Astrocyte (in vitro differentiated cells and primary cell): ENCODE results near the gene POP5. TPM values are rescaled to one million over a fixed set of nuclear protein-coding genes. Genes with fewer than 3 reads are reported as not detected.
A peak's percentile ranks its signal among the peaks of the same experiment; 100 is the strongest.

ENCODE experiments used
- DNase-seq: peaks from one replicate; pipeline ENCODE4 v3.0.0-alpha.2; 2010; ENCODE audit warnings: low read depth
- FAIRE-seq: peaks from 2 replicates; lab custom pipeline; 2011; peaks lifted over from hg19 to GRCh38; lab: Jason Lieb, UNC
- H2AFZ ChIP-seq: 2 replicates; pipeline ENCODE4 v1.6.0; 2012; ENCODE audit warnings: low read depth, low read length, inconsistent platforms
- H3K27ac ChIP-seq: 2 replicates; pipeline ENCODE4 v1.5.1; 2011; ENCODE audit warnings: low read depth, low read length, inconsistent platforms
- H3K27me3 ChIP-seq: 2 replicates; pipeline ENCODE4 v1.6.0; 2011; ENCODE audit warnings: low read length, inconsistent platforms; ENCODE audit not compliant: insufficient read depth
- H3K36me3 ChIP-seq: 2 replicates; pipeline ENCODE4 v1.5.1; 2011; ENCODE audit warnings: low read length, inconsistent platforms; ENCODE audit not compliant: insufficient read depth
- H3K4me1 ChIP-seq: 2 replicates; pipeline ENCODE4 v1.5.1; 2011; ENCODE audit warnings: low read length, inconsistent platforms; ENCODE audit not compliant: insufficient read depth
- H3K4me2 ChIP-seq: 2 replicates; pipeline ENCODE4 v1.6.0; 2012; ENCODE audit warnings: low read length, inconsistent platforms
- H3K4me3 ChIP-seq: 2 replicates; pipeline ENCODE4 v1.5.1; 2011; ENCODE audit warnings: low read depth, mild to moderate bottlenecking, low read length, inconsistent platforms; ENCODE audit not compliant: insufficient read depth
- H3K79me2 ChIP-seq: 2 replicates; pipeline ENCODE4 v1.6.0; 2012; ENCODE audit warnings: mild to moderate bottlenecking, low read length, inconsistent platforms; ENCODE audit not compliant: insufficient read depth
- H3K9ac ChIP-seq: 2 replicates; pipeline ENCODE4 v1.6.0; 2012; ENCODE audit warnings: mild to moderate bottlenecking, low read length, inconsistent platforms
- H3K9me3 ChIP-seq: 2 replicates; pipeline ENCODE4 v1.5.1; 2012; ENCODE audit warnings: low read depth, mild to moderate bottlenecking, low read length, inconsistent platforms; ENCODE audit not compliant: insufficient read depth
- H4K20me1 ChIP-seq: 2 replicates; pipeline ENCODE4 v1.6.0; 2012; ENCODE audit warnings: low read length, inconsistent platforms; ENCODE audit not compliant: insufficient read depth
- H3K27ac Mint-ChIP-seq: one replicate; pipeline ENCODE4 v1.8.0; 2021; ENCODE audit warnings: mild to moderate bottlenecking, mixed read lengths; ENCODE audit not compliant: unreplicated experiment
- H3K27me3 Mint-ChIP-seq: one replicate; pipeline ENCODE4 v1.8.0; 2021; ENCODE audit warnings: low read depth, mixed read lengths; ENCODE audit not compliant: unreplicated experiment
- H3K36me3 Mint-ChIP-seq: one replicate; pipeline ENCODE4 v1.8.0; 2021; ENCODE audit warnings: low read depth, mixed read lengths; ENCODE audit not compliant: unreplicated experiment
- H3K4me1 Mint-ChIP-seq: one replicate; pipeline ENCODE4 v1.8.0; 2021; ENCODE audit warnings: low read depth, mixed read lengths; ENCODE audit not compliant: unreplicated experiment
- H3K4me3 Mint-ChIP-seq: one replicate; pipeline ENCODE4 v1.8.0; 2021; ENCODE audit warnings: mild to moderate bottlenecking, moderate library complexity, mixed read lengths; ENCODE audit not compliant: unreplicated experiment
- H3K9me3 Mint-ChIP-seq: one replicate; pipeline ENCODE4 v1.8.0; 2021; ENCODE audit warnings: mild to moderate bottlenecking, mixed read lengths; ENCODE audit not compliant: unreplicated experiment
- CTCF ChIP-seq: IDR thresholded peaks from 2 replicates; pipeline ENCODE4 v1.5.1; 2011; ENCODE audit warnings: low read depth, mild to moderate bottlenecking, inconsistent platforms, low read length, moderate library complexity; ENCODE audit not compliant: insufficient read depth
- EZH2 ChIP-seq: IDR thresholded peaks from 2 replicates; pipeline ENCODE4 v1.6.1; 2012; ENCODE audit warnings: mild to moderate bottlenecking, low read length, inconsistent platforms; ENCODE audit not compliant: insufficient read depth
- total RNA-seq: library from RNA; stranded (reverse); gene quantifications from 2 replicates; pipeline ENCODE4 v1.2.1, GENCODE V29; 2021

Gene POP5
- total RNA-seq, 1 donor from 2014 or later: 31.3 TPM

- peaks cover 53% of the 10 kb centered on the region for H4K20me1 ChIP-seq
- peak overlapping the region; percentile 78 for H2AFZ ChIP-seq
- H3K27me3 Mint-ChIP-seq: no peaks in the 10 kb centered on the region
- no peaks in the 10 kb centered on the region for H3K27me3 ChIP-seq
- no peaks in the 10 kb centered on the region for H3K9me3 Mint-ChIP-seq
- H3K4me2 ChIP-seq: peak overlapping the region; percentile 84
- H3K27ac ChIP-seq: peak overlapping the region; percentile 80
- peak; percentile 88 for DNase-seq
- no peaks in the 10 kb centered on the region for H3K9me3 ChIP-seq
- H3K9ac ChIP-seq: peak overlapping the region; percentile 92
- FAIRE-seq: no peak
- H3K4me3 ChIP-seq: peak overlapping the region; percentile 69
- peak overlapping the region; percentile 55 for H3K27ac Mint-ChIP-seq
- TF ChIP-seq EZH2 (no peak), CTCF (no peak)
- H3K36me3 ChIP-seq: peaks cover 2% of the 10 kb centered on the region
- H3K4me1 ChIP-seq: peaks cover 35% of the 10 kb centered on the region
- H3K4me1 Mint-ChIP-seq: peaks cover 33% of the 10 kb centered on the region
- H3K36me3 Mint-ChIP-seq: peaks cover 3% of the 10 kb centered on the region
- H3K4me3 Mint-ChIP-seq: peak overlapping the region; percentile 89
- peaks cover 58% of the 10 kb centered on the region for H3K79me2 ChIP-seq
Observed at GRCh38 chr12:120534703-120535655, 46.2 kb downstream of the POP5 start.

- Histone ChIP-seq H3K27me3 (no peaks in the 10 kb centered on the region), H3K79me2 (peaks cover 51% of the 10 kb centered on the region), H3K4me3 (peak within 1 kb of the TSS; percentile 69), H3K36me3 (peaks cover 2% of the 10 kb centered on the region), H4K20me1 (peaks cover 46% of the 10 kb centered on the region), H3K4me2 (peak within 1 kb of the TSS; percentile 84), H3K4me1 (peaks cover 40% of the 10 kb centered on the region), H3K9me3 (no peaks in the 10 kb centered on the region), H3K27ac (peak within 1 kb of the TSS; percentile 80), H2AFZ (peak within 1 kb of the TSS; percentile 78), H3K9ac (peak within 1 kb of the TSS; percentile 92)
- H3K36me3 Mint-ChIP-seq: peaks cover 3% of the 10 kb centered on the region
- TF ChIP-seq CTCF (no peak), EZH2 (no peak)
- no peaks in the 10 kb centered on the region for H3K27me3 Mint-ChIP-seq
- DNase-seq (peak; percentile 62), FAIRE-seq (no peak)
- H3K9me3 Mint-ChIP-seq: no peaks in the 10 kb centered on the region
- H3K4me1 Mint-ChIP-seq: peaks cover 34% of the 10 kb centered on the region
- H3K27ac Mint-ChIP-seq: peak within 1 kb of the TSS; percentile 80
- peak within 1 kb of the TSS; percentile 89 for H3K4me3 Mint-ChIP-seq
Observed at GRCh38 chr12:120534203-120534702, 46.9 kb downstream of the POP5 start, which contains the start of gene RNF10. Gene RNF10, plus strand, starts transcription at chr12:120534356. Its CDS starts 456 bp downstream, at chr12:120534812.
